Stimulated activated CD4-positive, alpha-beta T cell treated with anti-CD3 and anti-CD28 coated beads, Interleukin-1b, Interleukin-23, amount 100 ng/mL, for 1 hour (primary cell): Measurements from ENCODE around the gene POFUT2.
"Not testable (repeated sequence)": the region's sequence is repeated elsewhere in the genome, so short reads cannot be mapped to it uniquely, and the experiment has no call there.

ENCODE experiments used
- DNase-seq, 2 donors: peaks; one replicate each; pipeline ENCODE4 v3.0.0-alpha.2; 2020; ENCODE audit warnings: low read depth in 2 of 2

POFUT2 gene

DNA sequence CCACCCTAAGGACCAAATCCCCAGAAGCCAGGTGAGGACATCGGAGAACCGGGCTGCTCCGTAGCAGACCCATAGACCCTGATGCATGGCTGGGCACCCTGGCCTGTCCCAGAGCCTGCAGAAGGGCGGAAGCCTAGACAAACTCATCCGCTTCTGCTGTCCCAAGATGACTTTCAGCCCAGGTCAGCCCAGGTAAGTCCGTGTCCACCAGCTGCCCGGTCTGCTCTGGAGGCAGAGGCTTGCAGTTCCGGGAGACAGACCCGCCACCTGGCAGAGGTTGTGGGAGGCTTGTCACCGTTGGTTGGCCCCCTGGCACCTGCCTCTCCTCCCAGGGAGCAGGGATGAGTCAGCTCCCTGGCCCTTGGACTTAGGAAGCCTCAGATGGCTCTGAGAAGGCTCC lies 22.8 kb upstream of the POFUT2 start:
- DNase-seq: no peak

GRCh38 chr21:45309987-45310381 lies 22.3 kb upstream of the POFUT2 start:
- no peak for DNase-seq

GRCh38 chr21:45309069-45309986 lies 21.6 kb upstream of the POFUT2 start:
- DNase-seq: no peak

- DNase-seq: no peak
These were observed 20.7 kb upstream of the POFUT2 start for GRCh38 chr21:45308194-45309068.

DNA sequence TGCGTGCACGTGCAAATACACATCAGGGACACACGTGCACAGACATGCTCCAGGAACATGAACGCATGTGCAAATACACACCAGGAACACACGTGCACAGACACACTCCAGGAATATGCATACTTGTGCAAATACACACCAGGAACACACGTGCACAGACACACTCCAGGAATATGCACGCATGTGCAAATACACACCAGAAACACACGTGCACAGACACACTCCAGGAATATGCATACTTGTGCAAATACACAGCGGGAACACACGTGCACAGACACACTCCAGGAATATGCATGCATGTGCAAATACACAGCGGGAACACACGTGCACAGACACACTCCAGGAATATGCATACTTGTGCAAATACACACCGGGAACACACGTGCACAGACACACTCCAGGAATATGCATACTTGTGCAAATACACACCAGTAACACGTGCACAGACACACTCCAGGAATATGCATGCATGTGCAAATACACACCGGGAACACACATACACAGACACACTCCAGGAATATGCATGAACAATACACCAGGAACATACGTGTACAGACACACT lies 20.0 kb upstream of the POFUT2 start:
- DNase-seq: not testable (repeated sequence)

- DNase-seq: no peak
These were observed 19.3 kb upstream of the POFUT2 start for GRCh38 chr21:45306832-45307571.

- no peak for DNase-seq
These were observed 18.7 kb upstream of the POFUT2 start for GRCh38 chr21:45306453-45306831.

- no peak for DNase-seq
These were observed 18.1 kb upstream of the POFUT2 start for GRCh38 chr21:45305836-45306235.

DNA sequence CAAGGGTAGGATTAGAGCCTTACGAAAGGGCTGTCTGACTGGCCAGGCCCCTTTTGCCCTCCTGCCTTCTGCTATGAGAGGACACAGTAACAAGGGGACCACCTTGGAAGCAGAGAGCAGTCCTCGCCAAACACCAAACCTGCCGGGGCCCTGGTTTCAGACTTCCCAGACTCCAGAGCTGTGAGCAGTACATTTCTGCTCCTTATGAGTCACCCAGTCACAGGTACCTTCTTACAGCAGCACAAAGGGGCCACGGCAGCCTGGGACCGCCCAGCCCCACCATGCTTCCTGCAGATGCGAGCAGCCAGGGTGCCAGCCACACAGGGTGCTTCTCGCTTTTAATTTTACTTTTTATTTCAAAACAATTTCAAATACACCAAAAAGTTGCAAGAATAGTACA lies 17.2 kb upstream of the POFUT2 start:
- DNase-seq: no peak

DNA sequence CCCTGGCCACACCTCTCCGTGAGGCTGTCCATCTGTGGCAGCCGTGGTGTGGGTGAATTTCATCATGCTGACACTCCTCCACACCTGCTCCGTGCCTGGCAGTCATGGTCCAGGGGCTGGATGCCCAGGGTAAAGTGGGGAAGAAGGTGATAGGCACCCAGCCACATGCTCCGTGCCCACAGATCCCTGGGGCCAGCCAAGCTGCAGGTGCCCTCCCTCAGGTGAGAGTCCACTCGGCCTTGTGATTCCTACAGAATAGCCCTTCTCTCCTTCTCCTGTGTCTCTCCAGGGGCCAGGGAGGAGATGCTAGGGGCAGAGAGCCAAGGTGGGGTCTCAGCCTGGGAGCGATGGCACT lies 16.8 kb upstream of the POFUT2 start:
- no peak for DNase-seq

GRCh38 chr21:45303751-45304475 lies 16.2 kb upstream of the POFUT2 start:
- DNase-seq: no peak

GRCh38 chr21:45303091-45303615 lies 15.5 kb upstream of the POFUT2 start:
- DNase-seq: no peak

- DNase-seq: peak in 1 of 2 donors; percentile 39
These were observed 14.7 kb upstream of the POFUT2 start for GRCh38 chr21:45302082-45303061.

GRCh38 chr21:45301521-45302081 lies 13.9 kb upstream of the POFUT2 start:
- DNase-seq: no peak

GRCh38 chr21:45300786-45301520 lies 13.3 kb upstream of the POFUT2 start:
- no peak for DNase-seq

- no peak for DNase-seq
These were observed 12.4 kb upstream of the POFUT2 start for GRCh38 chr21:45299864-45300785.
